HuH-7.5 (cell line): ENCODE results near the gene BTBD9.
A peak's percentile ranks its signal among the peaks of the same experiment; 100 is the strongest.
"Not testable (repeated sequence)": the region's sequence is repeated elsewhere in the genome, so short reads cannot be mapped to it uniquely, and the experiment has no call there.

Source experiments
- DNase-seq: peaks from one replicate; pipeline ENCODE4 v3.0.0; 2011; ENCODE audit warnings: low spot score

BTBD9 gene

GRCh38 chr6:38649744-38650143 is 10.0 kb upstream of the BTBD9 start:
- no peak for DNase-seq

- no peak for DNase-seq
These were observed 8.9 kb upstream of the BTBD9 start for GRCh38 chr6:38648629-38649028.

GRCh38 chr6:38646166-38646878 is 6.6 kb upstream of the BTBD9 start:
- DNase-seq, result no peak

GRCh38 chr6:38644951-38645350 is 5.2 kb upstream of the BTBD9 start:
- DNase-seq, result no peak

- peak; percentile 19 for DNase-seq
These were observed 634 bp upstream of the BTBD9 start for GRCh38 chr6:38640216-38640909.

- peak; percentile 19 for DNase-seq
These were observed 710 bp downstream of the BTBD9 start for GRCh38 chr6:38638941-38639497.

- no peak for DNase-seq
These were observed 2.0 kb downstream of the BTBD9 start for GRCh38 chr6:38637756-38638155.

- DNase-seq, result no peak
These were observed 3.7 kb downstream of the BTBD9 start for GRCh38 chr6:38636027-38636426.

GRCh38 chr6:38634518-38634917 is 5.2 kb downstream of the BTBD9 start:
- DNase-seq, result no peak

GRCh38 chr6:38632490-38632889 is 7.2 kb downstream of the BTBD9 start:
- DNase-seq, result no peak

- DNase-seq, result no peak
These were observed 8.4 kb downstream of the BTBD9 start for GRCh38 chr6:38631186-38631783.

GRCh38 chr6:38625217-38625616 is 14.5 kb downstream of the BTBD9 start:
- DNase-seq, result no peak

- DNase-seq, result not testable (repeated sequence)
These were observed 20.4 kb downstream of the BTBD9 start for GRCh38 chr6:38619342-38619741.

GRCh38 chr6:38618301-38618700 is 21.4 kb downstream of the BTBD9 start:
- not testable (repeated sequence) for DNase-seq

GRCh38 chr6:38617856-38618255 is 21.9 kb downstream of the BTBD9 start:
- no peak for DNase-seq

GRCh38 chr6:38612143-38612965 is 27.4 kb downstream of the BTBD9 start:
- DNase-seq, result no peak

GRCh38 chr6:38610050-38610625 is 29.6 kb downstream of the BTBD9 start:
- DNase-seq, result no peak

- no peak for DNase-seq
These were observed 35.0 kb downstream of the BTBD9 start for GRCh38 chr6:38604700-38605099.

- no peak for DNase-seq
These were observed 35.8 kb downstream of the BTBD9 start for GRCh38 chr6:38603966-38604365.

- no peak for DNase-seq
These were observed 36.2 kb downstream of the BTBD9 start for GRCh38 chr6:38603496-38603895.

- DNase-seq, result no peak
These were observed 39.7 kb downstream of the BTBD9 start for GRCh38 chr6:38599966-38600550.
